Left lung (tissue), 10 donors: Measurements from ENCODE around the gene RC3H1. TPM values are rescaled to one million over a fixed set of nuclear protein-coding genes. Genes with fewer than 3 reads are reported as not detected.
A peak's percentile ranks its signal among the peaks of the same experiment; 100 is the strongest.

Experiments used
- ATAC-seq: fragments of 200-7000 bp; cut with Tn5 transposase; one replicate; pipeline ENCODE4 v1.9.1; 2020; ENCODE audit warnings: moderate library complexity
- DNase-seq, 4 donors: peaks; one replicate each; pipeline ENCODE4 v3.0.0-alpha.2; 2013 to 2020
- H3K27ac ChIP-seq, 2 donors: fragments of 200-600 bp; sonication (generic) in 1 of 2; one replicate each; pipeline versions ENCODE4 v1.5.0 to v1.8.0; 2020 to 2021
- H3K27me3 ChIP-seq, 2 donors: fragments of 200-600 bp; sonication (generic) in 1 of 2; one replicate each; pipeline versions ENCODE4 v1.5.0 to v1.8.0; 2020 to 2021
- H3K36me3 ChIP-seq, 2 donors: fragments of 200-600 bp; sonication (generic) in 1 of 2; one replicate each; pipeline versions ENCODE4 v1.5.0 to v1.8.0; 2020 to 2021
- H3K4me1 ChIP-seq, 2 donors: fragments of 200-600 bp; one replicate each; pipeline ENCODE4 v1.8.0; 2021
- H3K4me3 ChIP-seq, 2 donors: fragments of 200-600 bp; sonication (generic) in 1 of 2; one replicate each; pipeline versions ENCODE4 v1.5.0 to v1.8.0; 2020 to 2021; ENCODE audit warnings: mild to moderate bottlenecking in 1 of 2
- H3K9me3 ChIP-seq, 2 donors: fragments of 200-600 bp; sonication (generic) in 1 of 2; one replicate each; pipeline versions ENCODE4 v1.5.0 to v1.8.0; 2020 to 2021
- intact Hi-C, 2 donors: fragments of 100-400 bp; cut with DNase I; formaldehyde crosslinking; loops; one replicate each; pipeline versions ENCODE4 v1.11.2 to v1.14.2; 2022
- polyA plus RNA-seq, 6 donors: library from polyadenylated mRNA; unstranded; fragments of 120-200 nt; gene quantifications; one replicate each; pipeline ENCODE4 v1.2.1, GENCODE V29; 2013; ENCODE audit not compliant: insufficient read length in 6 of 6
- total RNA-seq, 2 donors: library from RNA; stranded (reverse); fragmentation: NEBNext Ultra II Directional; extraction: Animal tissue kit (Norgen Biotek cat#: 25700); gene quantifications; one replicate each; pipeline ENCODE4 v1.2.1, GENCODE V29; 2021
- TF ChIP-seq, protein P1 (sequence below), 2 donors: fragments of 200-600 bp; sonication (generic) in 1 of 2; IDR thresholded peaks; one replicate each; pipeline versions ENCODE4 v1.5.0 to v1.8.0; 2021; ENCODE audit warnings: antibody characterized with exemption in 2 of 2
- donor health status: DM: no; HTN: yes; CAD: no.
- donor health status: DM: no; HTN: no; CAD: no.

The RC3H1 gene
- total and polyA plus RNA-seq, 8 donors: 13.3 to 35.7 (median 14.0) TPM

DNA sequence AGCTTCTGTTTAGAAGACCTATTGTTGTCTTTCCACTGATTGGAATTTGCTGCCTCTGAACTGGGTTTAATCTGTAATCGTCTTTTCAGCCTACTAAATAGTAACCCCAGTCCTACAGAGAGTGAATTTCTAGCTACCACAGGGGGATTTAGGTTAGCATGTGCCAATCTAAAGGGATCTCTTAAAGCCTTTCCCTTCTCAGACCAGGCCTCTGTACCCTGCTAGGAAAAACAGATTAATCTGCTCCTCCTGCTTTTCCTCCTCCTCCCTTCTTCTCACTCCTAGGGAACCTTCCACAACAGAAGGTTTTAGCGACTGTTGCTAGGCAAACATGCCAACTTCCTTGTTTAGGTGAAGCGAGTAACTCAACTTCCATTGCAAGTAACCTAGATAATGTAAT, 1.3 kb upstream of the RC3H1 start:
- intact Hi-C loops: no loop called here
- H3K27ac ChIP-seq: peak overlapping the region; percentile 90 to 95
- no peak overlapping the region for H3K4me3 ChIP-seq
- DNase-seq (peak in 2 of 4 donors; percentile 29 to 69), ATAC-seq (peak; percentile 47)
- no peaks in the 10 kb centered on the region for H3K9me3 ChIP-seq
- H3K36me3 ChIP-seq: no peaks in the 10 kb centered on the region
- H3K27me3 ChIP-seq: no peaks in the 10 kb centered on the region
- peaks cover 26 to 41% of the 10 kb centered on the region in 2 donors for H3K4me1 ChIP-seq
- TF ChIP-seq, protein P1, sequence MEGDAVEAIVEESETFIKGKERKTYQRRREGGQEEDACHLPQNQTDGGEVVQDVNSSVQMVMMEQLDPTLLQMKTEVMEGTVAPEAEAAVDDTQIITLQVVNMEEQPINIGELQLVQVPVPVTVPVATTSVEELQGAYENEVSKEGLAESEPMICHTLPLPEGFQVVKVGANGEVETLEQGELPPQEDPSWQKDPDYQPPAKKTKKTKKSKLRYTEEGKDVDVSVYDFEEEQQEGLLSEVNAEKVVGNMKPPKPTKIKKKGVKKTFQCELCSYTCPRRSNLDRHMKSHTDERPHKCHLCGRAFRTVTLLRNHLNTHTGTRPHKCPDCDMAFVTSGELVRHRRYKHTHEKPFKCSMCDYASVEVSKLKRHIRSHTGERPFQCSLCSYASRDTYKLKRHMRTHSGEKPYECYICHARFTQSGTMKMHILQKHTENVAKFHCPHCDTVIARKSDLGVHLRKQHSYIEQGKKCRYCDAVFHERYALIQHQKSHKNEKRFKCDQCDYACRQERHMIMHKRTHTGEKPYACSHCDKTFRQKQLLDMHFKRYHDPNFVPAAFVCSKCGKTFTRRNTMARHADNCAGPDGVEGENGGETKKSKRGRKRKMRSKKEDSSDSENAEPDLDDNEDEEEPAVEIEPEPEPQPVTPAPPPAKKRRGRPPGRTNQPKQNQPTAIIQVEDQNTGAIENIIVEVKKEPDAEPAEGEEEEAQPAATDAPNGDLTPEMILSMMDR (IDR thresholded peaks at IDR 0.05): no peak

DNA sequence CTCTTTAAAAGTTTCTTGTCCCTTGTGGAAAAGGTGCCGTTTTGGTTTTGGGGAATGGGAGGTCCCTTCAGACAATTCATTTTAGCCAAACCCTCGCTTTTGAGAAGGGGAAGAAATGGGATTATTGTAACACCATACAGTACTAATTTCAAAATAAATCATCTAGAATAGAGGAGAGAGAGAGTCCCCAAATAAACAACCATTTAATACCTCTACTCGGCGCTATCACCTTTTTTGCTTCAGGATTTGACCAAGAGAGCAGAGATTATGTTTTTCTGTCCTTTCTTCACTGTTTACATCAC, 770 bp upstream of the RC3H1 start:
- intact Hi-C loops: no loop called here
- no peak for DNase-seq
- Histone ChIP-seq H3K4me1 (peaks cover 26 to 46% of the 10 kb centered on the region in 2 donors), H3K36me3 (no peaks in the 10 kb centered on the region), H3K27ac (peak overlapping the region; percentile 90 to 95), H3K9me3 (no peaks in the 10 kb centered on the region), H3K27me3 (no peaks in the 10 kb centered on the region), H3K4me3 (peak overlapping the region; percentile 69 to 92)
- no peak for ATAC-seq
- TF ChIP-seq, protein P1 (IDR thresholded peaks at IDR 0.05): no peak

DNA sequence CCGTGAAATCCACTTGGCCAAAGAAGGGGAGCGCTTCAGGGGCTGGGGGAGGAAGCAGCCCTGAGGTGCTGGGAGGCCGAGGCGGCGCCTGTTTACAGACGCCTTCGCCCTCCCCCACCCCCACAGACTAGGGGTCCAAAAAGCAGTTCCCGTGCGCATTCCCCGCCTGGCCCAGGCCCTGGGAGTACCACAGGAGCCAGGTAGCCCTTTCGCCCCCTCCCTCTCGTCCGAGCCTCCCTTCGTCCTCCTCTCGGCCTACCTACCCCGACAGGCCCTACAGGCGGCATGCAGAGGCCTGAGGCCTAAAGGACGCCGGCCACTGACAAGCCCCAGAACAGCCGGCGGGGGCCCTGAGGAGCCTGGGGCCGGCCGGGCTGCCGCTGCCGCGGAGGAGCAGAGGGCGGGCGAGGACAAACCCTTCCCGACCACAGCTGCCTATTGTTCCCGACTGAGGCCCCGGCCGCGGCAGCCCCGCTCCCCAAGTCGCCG, 522 bp downstream of the RC3H1 start:
- intact Hi-C loops: no loop called here
- peaks cover 33 to 59% of the 10 kb centered on the region in 2 donors for H3K4me1 ChIP-seq
- DNase-seq (peak; percentile 46 to 85 (median 56)), ATAC-seq (peak; percentile 47)
- H3K9me3 ChIP-seq: no peaks in the 10 kb centered on the region
- peak overlapping the region; percentile 90 to 95 for H3K27ac ChIP-seq
- H3K27me3 ChIP-seq: no peaks in the 10 kb centered on the region
- H3K4me3 ChIP-seq: peak overlapping the region; percentile 69 to 92
- TF ChIP-seq, protein P1 (IDR thresholded peaks at IDR 0.05): no peak
- H3K36me3 ChIP-seq: no peaks in the 10 kb centered on the region

DNA sequence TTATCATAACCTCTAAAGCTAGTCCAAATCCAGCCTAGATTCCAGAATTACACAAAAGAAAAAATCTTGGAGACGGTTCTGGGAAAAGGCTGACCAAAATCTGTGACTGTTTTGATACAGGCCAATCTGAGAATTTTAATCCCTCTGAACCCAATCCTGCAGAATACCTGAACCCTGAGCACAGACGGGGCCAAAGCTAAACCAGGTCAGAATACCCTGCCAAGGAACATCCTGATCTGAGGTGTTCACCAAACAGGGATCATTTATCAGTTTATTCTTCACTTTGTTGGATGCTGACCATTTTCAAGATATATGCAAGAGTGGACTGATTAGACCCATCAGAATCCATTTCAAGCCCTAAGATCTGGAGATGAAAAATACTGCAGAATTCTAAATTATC, 3.6 kb downstream of the RC3H1 start:
- ATAC-seq: no peak
- H3K27ac ChIP-seq: no peak overlapping the region
- no peak overlapping the region for H3K4me3 ChIP-seq
- H3K4me1 ChIP-seq: peaks cover 30 to 83% of the 10 kb centered on the region in 2 donors
- intact Hi-C loops: no loop called here
- H3K36me3 ChIP-seq: no peaks in the 10 kb centered on the region
- TF ChIP-seq, protein P1 (IDR thresholded peaks at IDR 0.05): no peak
- no peak for DNase-seq
- H3K27me3 ChIP-seq: no peaks in the 10 kb centered on the region
- no peaks in the 10 kb centered on the region for H3K9me3 ChIP-seq

DNA sequence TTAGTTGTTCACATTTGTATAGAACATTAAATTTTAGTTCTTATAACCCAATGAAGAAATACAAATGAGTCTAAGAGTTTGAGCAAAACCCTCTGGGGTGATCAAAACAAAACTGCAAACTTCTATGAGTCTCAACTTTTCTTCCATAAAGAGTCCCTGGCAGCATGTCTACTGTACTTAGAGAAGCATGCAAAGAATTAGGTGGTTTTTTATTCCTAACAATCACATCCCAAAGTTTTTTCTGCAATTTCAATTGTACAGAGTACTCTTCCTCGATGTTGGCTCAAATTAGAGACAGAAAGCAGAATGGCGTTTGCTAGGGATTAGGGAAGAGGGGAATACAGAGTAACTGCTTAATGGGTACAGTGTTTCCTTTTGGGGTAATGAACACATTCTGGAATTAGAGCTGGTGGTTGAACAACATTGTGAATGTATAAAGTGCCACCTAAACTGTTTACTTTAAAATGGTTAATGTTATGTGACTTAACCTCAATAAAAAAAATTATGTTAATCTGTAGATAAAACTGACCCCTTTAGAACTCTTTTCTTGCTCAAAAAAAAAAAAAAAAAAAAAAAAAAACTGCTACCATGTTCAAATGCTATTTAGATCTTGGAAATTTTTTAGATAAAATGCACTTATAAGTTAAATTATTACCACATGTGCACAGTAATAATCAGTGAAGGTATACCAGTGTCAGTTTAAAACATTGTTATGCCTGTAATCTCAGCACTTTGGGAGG, 4.8 kb downstream of the RC3H1 start:
- no peak overlapping the region for H3K27ac ChIP-seq
- no peaks in the 10 kb centered on the region for H3K36me3 ChIP-seq
- H3K4me1 ChIP-seq: peaks cover 21 to 79% of the 10 kb centered on the region in 2 donors
- TF ChIP-seq, protein P1 (IDR thresholded peaks at IDR 0.05): no peak
- DNase-seq (no peak), ATAC-seq (no peak)
- intact Hi-C loops: no loop called here
- H3K9me3 ChIP-seq: no peaks in the 10 kb centered on the region
- no peak overlapping the region for H3K4me3 ChIP-seq
- H3K27me3 ChIP-seq: no peaks in the 10 kb centered on the region
